HepG2 (cell line): ENCODE data around the gene INF2. TPM values are rescaled to one million over a fixed set of nuclear protein-coding genes. Genes with fewer than 3 reads are reported as not detected.

Experiments used
- ATAD3A ChIP-seq: sonication (generic); formaldehyde crosslinking; IDR thresholded peaks from 2 replicates; pipeline ENCODE4 v1.4.0; 2020; ENCODE audit warnings: missing genetic modification reagents
- ATF6 ChIP-seq: sonication (generic); formaldehyde crosslinking; conservative IDR thresholded peaks from 2 replicates; pipeline ENCODE4 v1.4.0; 2020; ENCODE audit warnings: missing genetic modification reagents
- HOXA5 ChIP-seq: sonication (generic); formaldehyde crosslinking; IDR thresholded peaks from 2 replicates; pipeline ENCODE4 v1.4.0; 2020; ENCODE audit warnings: missing genetic modification reagents
- JARID2 ChIP-seq: sonication (generic); formaldehyde crosslinking; IDR thresholded peaks from 2 replicates; pipeline ENCODE4 v1.8.1; 2023; ENCODE audit warnings: missing genetic modification reagents, inconsistent platforms; ENCODE audit not compliant: insufficient replicate concordance
- MEIS1 ChIP-seq: sonication (generic); formaldehyde crosslinking; IDR thresholded peaks from 2 replicates; pipeline ENCODE4 v1.9.0; 2021; ENCODE audit warnings: mild to moderate bottlenecking, missing genetic modification reagents, moderate library complexity, borderline replicate concordance
- NCOR1 ChIP-seq: fragments of 200-600 bp; sonication (generic); IDR thresholded peaks from 2 replicates; pipeline ENCODE4 v1.7.0; 2017; ENCODE audit warnings: antibody characterized with exemption, low read length, borderline replicate concordance
- NR2C2 ChIP-seq: sonication (generic); formaldehyde crosslinking; IDR thresholded peaks from 2 replicates; pipeline ENCODE4 v1.4.0; 2020; ENCODE audit warnings: missing genetic modification reagents, mild to moderate bottlenecking, moderate library complexity, borderline replicate concordance
- SAFB2 ChIP-seq: sonication (generic); formaldehyde crosslinking; IDR thresholded peaks from 2 replicates; pipeline ENCODE4 v1.5.1; 2020; ENCODE audit warnings: missing genetic modification reagents, low read depth, mild to moderate bottlenecking, borderline replicate concordance
- SKIL ChIP-seq: sonication (generic); formaldehyde crosslinking; IDR thresholded peaks from 2 replicates; pipeline ENCODE4 v1.8.0; 2022; ENCODE audit warnings: missing genetic modification reagents, mild to moderate bottlenecking, moderate library complexity, borderline replicate concordance
- SMYD3 ChIP-seq: sonication (generic); formaldehyde crosslinking; IDR thresholded peaks from 2 replicates; pipeline ENCODE4 v1.8.1; 2023; ENCODE audit warnings: mild to moderate bottlenecking, missing genetic modification reagents
- TBP ChIP-seq: sonication (generic); formaldehyde crosslinking; IDR thresholded peaks from 2 replicates; pipeline ENCODE4 v1.5.0; 2020; ENCODE audit warnings: missing genetic modification reagents
- ZNF318 ChIP-seq: sonication (generic); formaldehyde crosslinking; IDR thresholded peaks from 2 replicates; pipeline ENCODE4 v1.4.0; 2020; ENCODE audit warnings: mild to moderate bottlenecking, missing genetic modification reagents
- ZNF446 ChIP-seq: sonication (generic); formaldehyde crosslinking; IDR thresholded peaks from 2 replicates; pipeline ENCODE4 v1.5.0; 2020; ENCODE audit warnings: mild to moderate bottlenecking, missing genetic modification reagents
- ZNF512 ChIP-seq: sonication (generic); formaldehyde crosslinking; IDR thresholded peaks from 2 replicates; pipeline ENCODE4 v1.4.0; 2020; ENCODE audit warnings: mild to moderate bottlenecking, missing genetic modification reagents
- polyA plus RNA-seq, 8 experiments: library from polyadenylated mRNA; depleted of rRNA in 3 of 8; stranded (reverse) in 7 of 8; unstranded in 1 of 8; fragments of >200 nt; fragmentation: Illumina TruSeq in 4 of 8; extraction: Trizol in 4 of 8; gene quantifications; 2 replicates each; pipeline versions ENCODE4 v1.2.1 to v1.2.3, GENCODE V29; 2011 to 2016; ENCODE audit warnings: low read depth in 4 of 8, missing spikeins in 1 of 8, mixed read lengths in 1 of 8; ENCODE audit not compliant: insufficient read depth in 1 of 8
- total RNA-seq, 5 experiments: library from RNA; depleted of rRNA; stranded (reverse); fragments of >200 nt; fragmentation: Illumina TruSeq; extraction: Trizol; gene quantifications; 2 replicates each; pipeline ENCODE4 v1.2.3, GENCODE V29; 2016; ENCODE audit warnings: low read depth in 1 of 5

INF2 gene
- total and polyA plus RNA-seq, 2 of the 13 experiments (the other 11 are each of a cell fraction or from before 2014, with no cell fraction given): 16.4 to 26.4 TPM

GRCh38 chr14:104752735-104753527 lies 63.5 kb downstream of the INF2 start, which contains the start of gene SIVA1 (continued):
- peak; percentile 88 for TF ChIP-seq MEIS1 (CRISPR knock-in tag)
- TF ChIP-seq SMYD3 (CRISPR knock-in tag): peak; percentile 75; the same call in 1 of the 2 replicates
- TF ChIP-seq ZNF446 (CRISPR knock-in tag): no peak
- 0 out of 2 replicates have a peak, but pooled peaks have one; percentile 5 for TF ChIP-seq ATF6
- peak; percentile 90 for TF ChIP-seq NR2C2 (CRISPR knock-in tag)
- no peak for TF ChIP-seq ZNF512 (CRISPR knock-in tag)
- no peak for TF ChIP-seq ATAD3A
- no peak for TF ChIP-seq JARID2 (CRISPR knock-in tag)
- 0 out of 2 replicates have a peak, but pooled peaks have one; percentile 24 for TF ChIP-seq HOXA5 (CRISPR knock-in tag)
- peak; percentile 33; the same call in 1 of the 2 replicates for TF ChIP-seq NCOR1
- peak; percentile 62 for TF ChIP-seq SAFB2 (CRISPR knock-in tag)
- no peak for TF ChIP-seq TBP (CRISPR knock-in tag)
- no peak; the same call in 1 of the 2 replicates for TF ChIP-seq ZNF318 (CRISPR knock-in tag)
- TF ChIP-seq SKIL (CRISPR knock-in tag): peak; percentile 82
